ENCODE results near the gene KIRREL3. TPM values are rescaled to one million over a fixed set of nuclear protein-coding genes. Genes with fewer than 3 reads are reported as not detected.

Gene KIRREL3
- polyA plus RNA-seq, 2 of the 4 experiments (the other 2 are of a cell fraction): 3.0 to 11.0 TPM

GRCh38 chr11:127049486-127049885 is 48.9 kb upstream of the KIRREL3 start (continued):
- TF ChIP-seq BCL3 (IDR thresholded peaks at IDR 0.05) (no peak), POLR2AphosphoS2 (conservative IDR thresholded peaks at IDR 0.05; ENCODE audit: low read length) (no peak), BHLHE40 (IDR thresholded peaks at IDR 0.05; ENCODE audit: low read depth, low read length) (no peak), ZFP36 (IDR thresholded peaks at IDR 0.05; ENCODE audit: borderline replicate concordance, partially characterized antibody) (no peak), RCOR1 (IDR thresholded peaks at IDR 0.05; ENCODE audit: low read depth, low read length) (no peak), NFE2L2 (conservative IDR thresholded peaks at IDR 0.05; ENCODE audit: low read length) (no peak), ZNF302 (CRISPR knock-in tag; IDR thresholded peaks at IDR 0.05) (no peak), REST (IDR thresholded peaks at IDR 0.05) (no peak), RFX5 (IDR thresholded peaks at IDR 0.05) (no peak), EHMT2 (IDR thresholded peaks at IDR 0.05; ENCODE audit: low read depth) (no peak)

GRCh38 chr11:127044535-127044934 is 44.0 kb upstream of the KIRREL3 start:
- CTCF ChIA-PET: no interaction called here
- no peak for ATAC-seq
- POLR2A ChIA-PET: no interaction called here
- H3K4me2 ChIP-seq: peak overlapping the region; percentile 38
- peaks cover 8% of the 10 kb centered on the region; the same call in 2 of the 3 replicates for H3K4me1 ChIP-seq
- no peak for FAIRE-seq
- no peak overlapping the region for H3K4me3 ChIP-seq
- H3K27ac ChIP-seq: no peak overlapping the region
- no peaks in the 10 kb centered on the region for H3K9me3 ChIP-seq
- WGBS (ENCODE audit: missing lambda C conversion rate): 0% methylated on average over 1 of the region's 1 CpG
- DNase-seq (ENCODE audit: low read depth in 1 of 2, low spot score in 1 of 2): peak in 1 of 2 experiments; percentile 52
- TF ChIP-seq, protein P1, sequence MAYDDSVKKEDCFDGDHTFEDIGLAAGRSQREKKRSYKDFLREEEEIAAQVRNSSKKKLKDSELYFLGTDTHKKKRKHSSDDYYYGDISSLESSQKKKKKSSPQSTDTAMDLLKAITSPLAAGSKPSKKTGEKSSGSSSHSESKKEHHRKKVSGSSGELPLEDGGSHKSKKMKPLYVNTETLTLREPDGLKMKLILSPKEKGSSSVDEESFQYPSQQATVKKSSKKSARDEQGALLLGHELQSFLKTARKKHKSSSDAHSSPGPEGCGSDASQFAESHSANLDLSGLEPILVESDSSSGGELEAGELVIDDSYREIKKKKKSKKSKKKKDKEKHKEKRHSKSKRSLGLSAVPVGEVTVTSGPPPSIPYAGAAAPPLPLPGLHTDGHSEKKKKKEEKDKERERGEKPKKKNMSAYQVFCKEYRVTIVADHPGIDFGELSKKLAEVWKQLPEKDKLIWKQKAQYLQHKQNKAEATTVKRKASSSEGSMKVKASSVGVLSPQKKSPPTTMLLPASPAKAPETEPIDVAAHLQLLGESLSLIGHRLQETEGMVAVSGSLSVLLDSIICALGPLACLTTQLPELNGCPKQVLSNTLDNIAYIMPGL (CRISPR knock-in tag; IDR thresholded peaks at IDR 0.05; ENCODE audit: borderline replicate concordance): no peak
- TF ChIP-seq REST (IDR thresholded peaks at IDR 0.05): no peak
- no peak for TF ChIP-seq CBX8 (IDR thresholded peaks at IDR 0.05)
- TF ChIP-seq POLR2A (IDR thresholded peaks at IDR 0.05; ENCODE audit: low read length): no peak
- TF ChIP-seq PBX3 (IDR thresholded peaks at IDR 0.05): no peak
- no peak for TF ChIP-seq FOSB (CRISPR knock-in tag; IDR thresholded peaks at IDR 0.05)
- TF ChIP-seq, protein P2, sequence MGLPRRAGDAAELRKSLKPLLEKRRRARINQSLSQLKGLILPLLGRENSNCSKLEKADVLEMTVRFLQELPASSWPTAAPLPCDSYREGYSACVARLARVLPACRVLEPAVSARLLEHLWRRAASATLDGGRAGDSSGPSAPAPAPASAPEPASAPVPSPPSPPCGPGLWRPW (IDR thresholded peaks at IDR 0.05): no peak
- TF ChIP-seq, protein P3, sequence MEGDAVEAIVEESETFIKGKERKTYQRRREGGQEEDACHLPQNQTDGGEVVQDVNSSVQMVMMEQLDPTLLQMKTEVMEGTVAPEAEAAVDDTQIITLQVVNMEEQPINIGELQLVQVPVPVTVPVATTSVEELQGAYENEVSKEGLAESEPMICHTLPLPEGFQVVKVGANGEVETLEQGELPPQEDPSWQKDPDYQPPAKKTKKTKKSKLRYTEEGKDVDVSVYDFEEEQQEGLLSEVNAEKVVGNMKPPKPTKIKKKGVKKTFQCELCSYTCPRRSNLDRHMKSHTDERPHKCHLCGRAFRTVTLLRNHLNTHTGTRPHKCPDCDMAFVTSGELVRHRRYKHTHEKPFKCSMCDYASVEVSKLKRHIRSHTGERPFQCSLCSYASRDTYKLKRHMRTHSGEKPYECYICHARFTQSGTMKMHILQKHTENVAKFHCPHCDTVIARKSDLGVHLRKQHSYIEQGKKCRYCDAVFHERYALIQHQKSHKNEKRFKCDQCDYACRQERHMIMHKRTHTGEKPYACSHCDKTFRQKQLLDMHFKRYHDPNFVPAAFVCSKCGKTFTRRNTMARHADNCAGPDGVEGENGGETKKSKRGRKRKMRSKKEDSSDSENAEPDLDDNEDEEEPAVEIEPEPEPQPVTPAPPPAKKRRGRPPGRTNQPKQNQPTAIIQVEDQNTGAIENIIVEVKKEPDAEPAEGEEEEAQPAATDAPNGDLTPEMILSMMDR (IDR thresholded peaks at IDR 0.05): no peak
- no peak for TF ChIP-seq MAZ (IDR thresholded peaks at IDR 0.05; ENCODE audit: borderline replicate concordance, low read depth, low read length)
- no peak for TF ChIP-seq HOXA7 (CRISPR knock-in tag; IDR thresholded peaks at IDR 0.05)
- TF ChIP-seq ZSCAN20 (CRISPR knock-in tag; IDR thresholded peaks at IDR 0.05): no peak
- TF ChIP-seq TP53 (CRISPR knock-in tag; IDR thresholded peaks at IDR 0.05): no peak
- no peak for TF ChIP-seq SMC3 (IDR thresholded peaks at IDR 0.05)
- no peak for TF ChIP-seq RNF2 (IDR thresholded peaks at IDR 0.05; ENCODE audit: borderline replicate concordance, low read depth)
- no peak for TF ChIP-seq ATOH8 (CRISPR knock-in tag; IDR thresholded peaks at IDR 0.05; ENCODE audit: low read depth)
- TF ChIP-seq NR3C1 (IDR thresholded peaks at IDR 0.05): no peak

Data from A549 (cell line).